Measurements from ENCODE around the gene SHLD3.
"Not testable (repeated sequence)": the region's sequence is repeated elsewhere in the genome, so short reads cannot be mapped to it uniquely, and the experiment has no call there.

The SHLD3 gene, protein sequence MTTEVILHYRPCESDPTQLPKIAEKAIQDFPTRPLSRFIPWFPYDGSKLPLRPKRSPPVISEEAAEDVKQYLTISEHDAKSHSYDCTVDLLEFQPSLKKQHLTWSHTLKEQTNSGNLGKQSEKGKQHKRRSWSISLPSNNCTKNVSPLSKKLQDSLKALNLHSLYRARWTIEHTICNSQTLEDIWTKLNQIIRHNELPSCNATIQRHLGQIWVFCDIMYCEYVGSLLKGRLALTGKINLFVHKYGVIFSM

DNA sequence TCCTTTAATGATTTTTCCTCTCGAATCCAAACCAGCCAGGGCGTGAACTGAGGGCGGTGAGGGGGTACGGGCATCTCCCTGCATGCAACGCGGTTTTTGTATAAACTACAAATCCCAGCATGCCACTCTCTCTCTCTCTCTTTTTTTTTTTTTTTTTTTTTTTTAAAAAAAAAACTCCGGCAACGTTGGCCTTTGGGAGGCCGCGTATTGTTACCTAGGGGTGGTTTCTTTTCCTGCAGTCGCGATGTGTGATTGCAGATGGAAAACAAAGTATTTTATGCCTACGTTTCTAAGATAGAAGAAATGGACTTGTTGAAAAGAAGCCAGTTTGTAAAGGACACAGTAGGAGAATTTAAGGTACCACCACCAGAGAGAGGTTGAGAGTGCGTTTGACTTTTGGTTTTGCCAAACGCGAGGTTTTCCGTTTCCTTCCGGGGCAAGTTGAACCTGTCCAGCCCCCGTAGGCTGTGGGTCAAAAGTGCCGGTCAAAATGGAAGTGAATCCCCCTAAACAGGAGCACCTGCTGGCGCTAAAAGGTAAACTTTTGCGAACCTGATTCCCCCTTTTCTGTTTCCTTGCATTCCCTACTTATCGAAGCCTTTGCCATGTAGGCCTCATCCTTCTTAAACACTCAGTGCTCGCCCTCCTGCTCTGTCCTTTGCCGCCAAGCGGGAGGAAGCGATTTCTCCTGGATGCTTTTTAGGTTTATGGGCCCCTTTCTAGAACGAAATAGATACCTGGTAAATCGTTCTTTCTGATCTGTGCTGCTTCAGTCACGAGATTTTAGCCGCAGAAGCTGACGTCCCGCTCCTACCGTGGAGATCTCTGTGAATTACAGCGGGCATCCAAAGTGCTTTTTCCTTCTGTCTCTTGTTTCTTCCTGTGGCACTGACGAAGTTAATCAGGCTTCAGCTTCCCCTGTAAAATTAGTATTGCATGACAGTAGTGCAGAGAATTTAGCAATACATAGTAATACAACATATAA lies at the start of gene SHLD3, which contains the start of gene TRAPPC13:
SHLD3 (plus strand) TSS at position 457 of the 985 bp plus-strand sequence. CDS start 4,561 bp downstream, outside the sequence.
TRAPPC13 (plus strand) TSS at position 457 of the 985 bp plus-strand sequence; CDS start at position 491, 34 bp downstream.
- DNase-seq, result peak; percentile 72 to 85

DNA sequence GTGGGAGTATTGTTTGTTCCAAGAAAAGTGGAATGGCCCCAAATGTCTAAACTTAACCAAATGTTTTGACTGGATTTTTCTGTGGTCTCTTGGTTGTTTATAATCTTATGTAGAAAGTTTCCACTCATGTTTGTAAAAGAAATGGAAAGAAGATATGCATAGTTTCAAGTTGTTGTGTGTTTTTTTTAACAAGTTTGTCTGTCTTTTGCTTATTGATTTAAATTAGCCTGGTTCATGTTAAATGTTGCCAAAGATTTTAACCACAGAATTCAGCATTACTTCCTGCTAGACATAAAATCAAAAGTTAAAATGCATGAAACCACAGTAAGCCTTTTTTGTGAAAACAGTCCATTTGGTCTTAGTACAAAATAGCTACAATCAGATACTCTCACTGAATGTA lies 47.7 kb upstream of the SHLD3 start:
- no peak for DNase-seq

DNA sequence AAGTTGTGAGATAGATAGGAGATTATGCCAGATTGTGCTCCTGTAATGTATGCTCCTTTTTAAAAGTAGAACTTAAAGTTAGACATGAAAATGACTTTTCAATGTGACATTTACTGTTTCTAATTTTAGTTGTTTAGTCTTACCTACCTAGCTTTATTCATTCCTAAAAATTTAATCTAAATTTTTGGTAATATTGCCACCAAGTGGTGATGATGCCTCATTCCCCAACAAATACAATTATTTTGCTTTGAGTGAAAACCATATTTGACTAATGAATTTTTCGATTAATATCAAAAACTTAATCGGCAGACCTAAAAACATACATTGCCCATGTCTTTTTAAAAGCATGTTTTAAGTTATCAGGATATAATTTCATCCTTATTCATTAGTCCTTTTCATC lies 36.1 kb upstream of the SHLD3 start:
- DNase-seq, result no peak

DNA sequence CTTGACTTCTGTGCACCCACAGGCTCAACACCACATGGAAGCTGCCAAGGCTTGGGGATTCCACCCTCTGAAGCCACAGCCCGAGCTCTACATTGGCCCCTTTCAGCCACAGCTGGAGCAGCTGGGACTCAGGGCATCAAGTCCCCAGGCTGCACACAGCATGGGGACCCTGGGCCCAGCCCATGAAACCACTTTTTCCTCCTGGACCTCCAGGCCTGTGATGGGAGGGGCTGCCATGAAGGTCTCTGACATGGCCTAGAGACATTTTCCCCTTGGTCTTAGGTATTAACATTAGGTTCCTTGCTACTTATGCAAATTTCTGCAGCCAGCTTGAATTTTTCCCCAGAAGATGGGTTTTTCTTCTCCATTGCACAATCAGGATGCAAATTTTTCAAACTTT lies 23.1 kb upstream of the SHLD3 start:
- not testable (repeated sequence) for DNase-seq

DNA sequence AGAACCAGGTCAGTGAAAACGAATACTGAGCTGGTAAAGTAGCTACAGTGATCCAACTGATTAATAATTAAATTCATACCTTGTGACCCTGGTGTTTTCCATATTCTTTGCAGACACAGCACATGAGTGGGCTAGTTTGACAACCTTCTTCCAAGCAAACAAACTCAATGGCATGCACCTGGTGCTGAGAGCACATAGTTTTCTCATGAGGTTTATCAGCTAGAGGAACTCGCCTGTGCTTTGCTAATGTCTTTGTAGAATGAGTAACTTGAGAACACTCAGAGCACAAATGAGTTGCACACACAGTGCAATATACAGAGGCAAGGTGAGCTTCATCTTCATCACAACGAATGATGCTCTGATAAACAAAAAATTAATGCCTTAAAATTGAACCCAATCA lies 13.3 kb upstream of the SHLD3 start:
- peak; percentile 46 to 56 for DNase-seq

DNA sequence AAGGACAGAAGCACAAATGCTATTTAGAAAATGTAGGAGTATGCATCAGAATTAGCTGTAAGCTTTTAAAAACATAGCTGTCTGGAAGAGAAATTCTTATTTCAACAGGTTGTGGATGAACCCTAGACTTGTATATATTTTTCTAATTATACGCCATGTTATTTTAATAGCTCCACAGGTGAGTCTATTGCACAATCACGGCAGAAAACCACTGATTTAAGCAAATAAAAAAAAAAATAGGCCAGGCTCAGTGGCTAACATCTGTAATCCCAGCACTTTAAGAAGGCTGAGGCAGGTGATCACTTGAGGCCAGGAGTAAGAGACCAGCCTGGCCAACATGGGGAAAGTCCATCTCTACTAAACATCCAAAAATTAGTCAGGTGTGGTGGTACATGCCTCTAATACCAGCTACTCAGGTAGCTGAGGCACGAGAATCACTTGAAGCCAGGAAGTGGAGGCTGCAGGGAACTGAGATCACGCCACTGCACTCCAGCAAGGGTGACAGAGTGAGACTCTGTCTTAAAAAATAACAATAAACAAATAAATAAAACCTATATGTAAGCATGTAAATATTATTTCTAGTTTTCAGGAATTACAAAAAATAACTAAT lies 12.4 kb upstream of the SHLD3 start:
- DNase-seq, result no peak

DNA sequence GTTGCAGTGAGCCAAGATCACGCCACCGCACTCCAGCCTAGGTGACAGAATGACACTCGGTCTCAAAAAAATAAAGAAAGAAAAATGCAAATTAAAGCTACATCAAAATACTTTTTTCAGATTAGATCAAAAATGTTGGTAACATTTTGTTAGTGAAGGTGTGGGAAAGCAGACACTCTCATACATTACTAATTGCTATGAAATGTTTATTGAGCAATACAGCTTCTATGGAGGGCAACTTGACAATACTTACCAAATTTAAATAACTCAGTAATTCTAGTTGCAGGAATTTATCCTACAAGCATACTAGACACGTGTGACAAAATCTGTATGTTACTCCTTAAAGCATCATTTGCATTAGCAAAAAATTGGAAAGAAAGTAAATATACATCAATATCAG lies 4.8 kb upstream of the SHLD3 start:
- DNase-seq, result no peak

DNA sequence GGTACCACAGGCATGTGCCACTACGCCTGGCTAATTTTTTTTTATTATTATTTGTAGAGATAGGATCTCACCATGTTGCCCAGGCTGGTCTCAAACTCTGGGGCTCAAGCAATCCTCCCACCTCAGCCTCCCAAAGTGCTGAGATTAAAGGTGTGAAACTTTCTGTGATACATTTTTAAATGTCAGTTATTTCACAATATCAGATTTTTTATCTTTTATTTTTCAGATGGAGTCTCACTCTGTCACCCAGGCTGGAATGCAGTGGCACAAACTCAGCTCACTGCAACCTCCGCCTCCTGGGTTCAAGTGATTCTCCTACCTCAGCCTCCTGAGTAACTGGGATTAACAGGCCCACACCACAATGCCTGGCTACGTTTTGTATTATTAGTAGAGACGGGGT lies 2.9 kb upstream of the SHLD3 start:
- not testable (repeated sequence) for DNase-seq

DNA sequence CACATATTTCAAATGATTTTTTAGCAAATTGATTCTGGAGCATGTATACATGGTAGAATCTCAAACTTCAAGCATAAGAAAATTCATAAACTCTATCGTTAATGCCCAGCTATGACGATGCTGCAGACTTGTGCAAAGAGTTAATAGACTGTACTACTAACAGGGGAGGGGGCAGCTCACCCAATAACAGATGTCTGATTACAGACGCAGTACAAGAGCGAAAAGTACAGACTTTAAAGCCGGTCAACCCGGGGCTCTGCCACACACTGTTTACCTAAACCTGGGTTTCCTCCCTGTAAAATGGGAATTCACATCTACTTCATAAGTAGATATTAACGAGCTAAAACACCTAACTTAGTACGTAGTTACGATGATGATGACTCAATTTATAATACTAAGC lies 1.3 kb upstream of the SHLD3 start:
- no peak for DNase-seq

DNA sequence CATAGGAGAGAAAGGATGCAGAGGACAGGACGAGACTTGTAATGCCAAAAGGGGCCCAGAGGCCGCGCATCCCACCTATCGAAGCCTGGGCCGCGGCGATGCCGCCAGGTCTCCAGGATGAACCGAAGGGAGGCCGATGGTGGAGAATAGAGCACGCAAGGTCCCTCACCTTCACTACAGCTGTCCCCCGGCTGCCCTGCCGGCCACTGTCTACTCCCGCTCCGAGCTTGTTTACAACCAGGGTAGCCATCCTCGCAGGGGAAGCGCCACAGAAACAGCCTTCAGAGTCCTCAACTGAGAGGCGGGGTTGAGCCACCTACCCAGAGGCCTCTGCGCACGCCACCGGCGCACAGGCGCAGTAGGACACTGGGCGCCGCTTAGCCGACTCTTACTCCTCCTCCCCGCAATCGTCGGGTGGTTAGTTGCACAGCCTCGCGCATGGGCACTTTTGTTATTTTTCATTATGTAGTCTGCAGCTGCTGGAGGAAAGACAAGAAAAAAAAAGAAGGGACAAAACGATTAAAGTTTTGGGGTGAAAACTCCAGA lies 729 bp upstream of the SHLD3 start, which contains the start of gene TRIM23:
TRIM23 (minus strand) TSS at position 309 of the 546 bp plus-strand sequence; CDS start at position 250, 59 bp downstream.
- DNase-seq, result peak; percentile 73 to 85

DNA sequence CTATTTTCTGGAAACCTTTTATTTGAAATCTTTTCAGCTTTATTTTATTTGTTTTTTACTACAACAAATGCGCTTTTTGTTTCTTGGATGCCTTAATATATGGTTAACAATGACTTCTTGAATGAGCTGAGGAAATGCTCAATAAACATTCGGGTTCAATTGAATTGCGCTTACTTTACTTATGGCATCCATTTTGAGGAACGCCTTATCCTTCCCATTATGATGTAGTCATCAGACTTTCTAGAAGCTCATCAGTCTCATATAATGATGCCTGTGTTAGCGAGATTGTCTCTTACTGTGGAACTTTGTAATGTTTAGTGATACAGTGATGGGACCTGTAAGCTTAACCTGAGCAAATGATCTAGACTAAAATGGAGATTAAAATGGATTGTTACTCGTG lies 916 bp downstream of the SHLD3 start:
- DNase-seq, result no peak

DNA sequence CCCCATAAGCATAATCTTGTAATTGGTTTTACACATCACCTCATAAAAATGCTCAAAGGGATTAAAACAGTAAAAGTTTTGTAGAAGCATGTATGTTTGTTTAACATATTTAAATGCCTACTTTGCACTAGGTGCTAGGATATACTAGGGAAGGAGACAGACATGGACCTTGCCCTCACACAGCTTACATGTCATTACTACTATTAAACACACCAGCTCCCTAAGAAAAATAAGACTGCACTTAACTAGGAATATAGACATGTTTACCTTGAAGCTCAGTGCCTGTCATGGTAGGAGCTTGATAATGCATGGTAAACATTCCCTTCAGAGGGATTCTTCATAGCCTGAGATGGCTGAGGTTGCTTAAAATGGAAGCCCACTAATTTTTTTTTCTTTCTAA lies 6.2 kb downstream of the SHLD3 start:
- DNase-seq, result no peak

DNA sequence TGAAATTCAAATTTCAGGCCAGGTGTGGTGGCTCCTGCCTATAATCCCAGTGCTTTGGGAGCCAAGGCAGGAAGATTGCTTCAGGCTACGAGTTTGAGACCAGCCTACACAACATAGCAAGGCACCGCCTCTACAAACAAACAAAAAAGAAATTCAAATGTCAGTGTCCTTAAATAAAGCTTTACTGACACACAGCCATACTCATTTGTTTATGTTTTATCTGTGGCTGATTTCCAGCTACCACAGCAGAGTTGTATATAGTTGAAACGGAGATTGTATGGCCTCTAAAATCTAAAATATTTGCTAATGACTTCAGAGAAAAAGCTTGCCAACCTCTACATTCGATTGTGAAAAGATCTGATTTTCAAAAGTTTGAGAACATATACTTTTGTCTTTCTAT lies 15.4 kb downstream of the SHLD3 start:
- DNase-seq, result no peak

DNA sequence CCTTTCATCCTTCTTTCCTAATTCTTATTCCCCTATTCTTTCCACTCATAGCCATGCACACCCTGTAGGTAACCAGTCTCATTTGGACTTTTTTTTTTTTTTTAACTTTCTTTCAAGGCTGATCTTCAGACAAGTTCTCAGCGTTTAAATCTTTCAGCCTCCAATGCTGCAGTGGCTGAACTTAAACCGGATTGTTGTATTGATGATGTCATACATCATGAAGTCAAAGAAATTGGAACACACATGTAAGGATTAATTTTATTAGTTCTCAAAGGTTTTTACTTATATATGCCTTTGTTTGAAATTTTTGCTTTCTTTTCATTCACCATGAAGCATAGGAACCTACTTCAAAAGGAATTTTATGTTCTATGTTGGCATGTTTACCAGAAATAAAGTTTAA lies 22.1 kb downstream of the SHLD3 start:
- DNase-seq, result no peak

DNA sequence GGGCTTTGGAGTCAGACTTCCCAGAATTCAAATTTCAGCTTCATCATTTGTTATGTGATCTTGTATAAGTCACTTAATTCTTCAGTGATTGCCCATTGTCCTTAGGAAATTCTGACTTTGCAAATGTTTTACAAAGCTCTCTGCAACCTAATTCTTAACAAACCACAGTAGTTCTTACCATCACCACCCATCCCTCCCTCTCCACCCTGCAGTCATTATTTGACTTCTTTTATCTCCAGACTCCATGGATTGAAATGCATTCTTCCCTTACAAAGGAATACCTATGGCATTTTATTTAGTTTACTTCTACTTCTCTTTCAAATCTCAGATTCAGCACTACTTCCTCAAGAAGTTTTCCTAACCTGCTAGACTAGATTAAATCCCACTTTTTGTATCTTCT lies 23.1 kb downstream of the SHLD3 start:
- no peak for DNase-seq

DNA sequence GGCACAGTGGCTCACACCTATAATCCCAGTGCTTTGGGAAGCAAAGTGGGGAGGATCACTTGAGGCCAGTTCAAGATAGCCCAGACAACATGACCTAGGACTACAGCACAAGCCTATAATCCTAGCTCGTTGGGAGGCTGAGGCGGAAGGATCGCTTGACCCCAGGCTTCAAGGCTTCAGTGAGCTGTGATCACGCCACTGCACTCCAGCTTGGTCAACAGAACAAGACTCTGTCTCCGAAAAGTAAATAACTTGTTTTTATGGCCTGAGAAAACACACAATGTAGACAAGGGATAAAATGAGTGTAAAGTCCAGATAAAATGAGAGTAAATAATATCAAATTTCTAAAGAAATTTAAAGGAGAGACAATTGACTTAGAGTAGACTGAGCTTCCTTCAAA lies 26.3 kb downstream of the SHLD3 start:
- DNase-seq, result no peak

DNA sequence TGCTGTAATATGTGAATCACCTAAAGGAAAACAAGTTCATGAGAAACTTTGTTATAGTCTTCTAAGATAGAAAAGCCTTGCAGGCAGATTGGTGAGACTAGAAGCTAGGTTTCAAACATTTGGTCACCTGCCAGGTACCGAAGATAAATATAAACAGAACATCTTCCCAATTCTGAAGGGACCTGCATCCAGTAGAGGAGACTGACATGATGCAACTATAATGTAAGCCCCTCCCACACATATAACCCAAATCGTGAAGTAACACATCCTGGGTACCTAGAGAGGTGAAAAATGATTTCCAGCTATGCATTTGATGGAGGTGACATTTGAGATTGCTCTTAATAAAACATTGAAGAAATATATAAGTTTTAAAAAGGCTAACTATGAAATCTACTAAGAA lies 29.9 kb downstream of the SHLD3 start:
- DNase-seq, result no peak

DNA sequence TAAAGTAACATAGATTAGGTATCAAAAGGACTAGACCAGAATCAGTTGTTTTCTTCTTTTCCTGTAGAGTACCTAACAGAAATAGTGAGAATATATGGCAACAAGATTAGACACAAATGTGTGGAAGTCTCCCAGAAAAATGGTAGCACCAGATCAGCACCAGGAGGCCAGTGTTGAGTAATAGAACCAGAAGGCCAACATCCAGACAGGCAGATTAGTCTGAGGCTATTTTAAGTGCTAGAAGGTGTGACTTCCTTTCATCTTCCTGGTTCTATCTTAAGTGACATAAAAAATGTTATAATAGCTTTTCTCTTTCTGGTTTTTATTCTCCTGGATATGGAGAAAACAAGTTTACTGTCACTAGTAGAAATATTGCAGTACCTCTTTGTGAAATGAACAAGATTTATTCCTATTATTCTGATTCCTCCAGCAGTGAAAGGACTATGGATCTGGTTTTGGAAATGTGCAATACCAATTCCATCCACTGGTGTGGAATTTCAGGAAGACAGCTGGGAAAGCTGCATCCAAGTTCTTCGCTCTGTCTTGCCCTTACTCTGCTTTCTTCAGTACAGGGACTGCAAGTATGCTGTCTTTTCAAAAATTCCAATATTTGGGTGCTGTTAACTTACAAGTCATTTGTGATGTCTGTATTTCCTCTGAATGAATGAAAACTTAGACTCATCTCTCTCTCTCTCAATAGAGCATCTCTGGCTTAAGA lies 39.1 kb downstream of the SHLD3 start:
- DNase-seq, result no peak

DNA sequence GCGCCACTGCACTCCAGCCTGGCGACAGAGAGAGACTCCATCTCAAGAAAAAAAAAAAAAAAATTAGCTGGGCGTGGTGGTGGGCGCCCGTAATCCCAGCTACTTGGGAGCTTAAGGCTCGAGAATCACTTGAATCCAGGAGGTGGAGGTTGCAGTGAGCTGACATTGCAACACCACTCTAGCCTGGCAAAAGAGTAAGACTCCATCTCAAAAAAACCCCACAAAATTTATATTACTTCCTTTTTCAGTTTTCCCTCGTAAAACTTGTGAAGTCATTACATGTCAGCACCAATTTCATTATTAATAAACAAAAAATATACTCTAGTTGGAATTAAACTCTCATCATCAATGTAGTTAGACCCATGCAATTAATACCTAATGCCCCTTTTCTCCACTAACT lies 43.9 kb downstream of the SHLD3 start:
- DNase-seq, result no peak

DNA sequence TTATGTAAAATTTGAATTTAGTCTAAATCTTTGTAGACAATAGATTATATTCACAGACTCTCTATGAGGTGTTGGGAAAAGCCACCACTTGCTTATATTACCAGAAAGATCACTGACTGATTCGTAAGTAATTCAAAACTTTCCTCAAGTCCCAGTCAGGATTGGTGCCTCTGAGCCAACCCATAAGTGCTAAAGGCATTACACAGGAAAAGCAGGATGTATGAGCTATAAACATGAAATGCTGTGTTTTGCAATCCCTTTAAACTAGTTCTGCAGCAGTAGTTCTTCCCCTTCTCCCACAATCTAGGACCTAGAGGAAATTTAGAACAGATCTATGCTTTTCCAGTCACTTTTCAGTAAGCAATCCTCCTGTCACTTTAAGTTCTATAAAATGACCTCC lies 48.0 kb downstream of the SHLD3 start:
- no peak for DNase-seq

DNA sequence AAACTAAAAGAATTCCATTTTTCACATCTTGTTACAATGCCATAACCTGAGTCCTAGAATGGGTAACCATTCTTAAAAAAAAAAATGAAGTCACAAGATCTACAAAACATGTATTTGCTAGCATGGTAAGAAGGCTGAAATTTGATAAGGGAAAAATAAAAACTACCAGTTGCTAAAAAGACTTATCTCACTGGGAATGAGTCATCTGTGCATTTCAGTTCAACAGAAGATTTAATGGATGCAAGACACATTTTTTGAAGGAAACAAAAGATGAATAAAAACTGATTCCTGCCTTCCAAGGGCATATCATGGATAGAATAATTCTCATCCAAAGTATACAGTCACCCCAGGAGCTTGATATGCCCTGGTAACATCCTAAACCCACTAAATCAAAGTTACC lies 49.9 kb downstream of the SHLD3 start:
- no peak for DNase-seq

DNA sequence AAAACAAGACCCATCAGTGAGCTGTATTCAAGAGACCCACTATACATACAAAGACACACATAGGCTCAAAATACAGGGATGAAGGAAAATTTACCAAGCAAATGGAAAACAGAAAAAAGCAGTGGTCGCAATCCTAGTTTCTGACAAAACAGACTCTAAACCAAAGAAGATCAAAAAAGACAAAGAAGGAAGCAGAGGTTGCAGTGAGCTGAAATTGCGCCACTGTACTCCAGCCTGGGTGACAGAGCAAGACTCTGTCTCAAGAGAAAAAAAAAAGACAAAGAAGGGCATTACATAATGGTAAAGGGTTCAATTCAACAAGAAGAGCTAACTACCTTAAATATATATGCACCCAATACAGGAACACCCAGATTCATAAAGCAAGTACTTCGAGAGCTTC lies 51.2 kb downstream of the SHLD3 start:
- not testable (repeated sequence) for DNase-seq

Data from NCI-H1930 (cell line).